Aorta (tissue), 5 donors: Measurements from ENCODE around the gene MAP1S. TPM values are rescaled to one million over a fixed set of nuclear protein-coding genes. Genes with fewer than 3 reads are reported as not detected.
A peak's percentile ranks its signal among the peaks of the same experiment; 100 is the strongest.

Source experiments
- ATAC-seq: fragments of 200-7000 bp; cut with Tn5 transposase; one replicate; pipeline ENCODE4 v1.9.1; 2022; ENCODE audit warnings: moderate library complexity; ENCODE audit not compliant: low FRiP score
- DNase-seq, 2 donors: peaks; one replicate each; pipeline ENCODE4 v3.0.0-alpha.2; 2020
- H3K27ac ChIP-seq, 2 donors: one replicate each; pipeline ENCODE4 v1.5.1; 2013; ENCODE audit warnings: low read length in 2 of 2, mild to moderate bottlenecking in 2 of 2, moderate library complexity in 2 of 2, control low read depth in 1 of 2, inconsistent platforms in 1 of 2, low read depth in 1 of 2
- H3K27me3 ChIP-seq, 2 donors: one replicate each; pipeline ENCODE4 v1.6.1; 2013; ENCODE audit warnings: control low read depth in 1 of 2, low read length in 1 of 2, mild to moderate bottlenecking in 1 of 2, moderate library complexity in 1 of 2; ENCODE audit not compliant: insufficient read depth in 2 of 2, control insufficient read depth in 1 of 2
- H3K36me3 ChIP-seq, 2 donors: one replicate each; pipeline ENCODE4 v1.6.1; 2013; ENCODE audit warnings: control low read depth in 1 of 2, low read length in 1 of 2, mild to moderate bottlenecking in 1 of 2; ENCODE audit not compliant: insufficient read depth in 2 of 2, control insufficient read depth in 1 of 2
- H3K4me1 ChIP-seq, 2 donors: one replicate each; pipeline ENCODE4 v1.6.1; 2013; ENCODE audit warnings: low read length in 2 of 2, control low read depth in 1 of 2, mild to moderate bottlenecking in 1 of 2, moderate library complexity in 1 of 2; ENCODE audit not compliant: insufficient read depth in 2 of 2, control insufficient read depth in 1 of 2
- H3K4me3 ChIP-seq, 2 donors: one replicate each; pipeline ENCODE4 v1.5.1; 2013; ENCODE audit warnings: low read length in 2 of 2, control low read depth in 1 of 2, mild to moderate bottlenecking in 1 of 2
- H3K9me3 ChIP-seq: one replicate; pipeline ENCODE4 v1.6.1; 2013; ENCODE audit warnings: mild to moderate bottlenecking, low read length; ENCODE audit not compliant: control insufficient read depth
- WGBS, 2 donors: extraction: QIAGEN DNeasy Blood & Tissue Kit; methylation state at CpG; one replicate each; pipeline ENCODE4 v1.1.7; 2013; 5-methylcytosine and 5-hydroxymethylcytosine counted together
- intact Hi-C, 2 donors: fragments of 100-400 bp; cut with DNase I; formaldehyde crosslinking; loops; one replicate each; pipeline versions ENCODE4 v1.14.2 to v1.15.0; 2022
- polyA plus RNA-seq, 2 donors: library from polyadenylated mRNA; stranded (reverse); fragments of 200-250 nt; gene quantifications; one replicate each; pipeline ENCODE4 v1.2.3, GENCODE V29; 2013
- total RNA-seq, 2 donors: library from RNA; stranded (reverse); fragmentation: NEBNext Ultra II Directional; extraction: Animal tissue kit (Norgen Biotek cat#: 25700); gene quantifications; one replicate each; pipeline ENCODE4 v1.2.1, GENCODE V29; 2021
- donor health status: healthy with polysubstance abuse.
- donor health status: Bipolar disorder and iron deficiency.
- donor health status: DM: no; HTN: no; CAD: no.
- donor health status: DM: no; HTN: no; CAD: no.
- donor health status: DM: yes; HTN: yes; CAD: no.

MAP1S gene
- total and polyA plus RNA-seq, 4 donors, result 9.9 to 60.1 (median 36.3) TPM

GRCh38 chr19:17752865-17753639 lies 33.8 kb downstream of the MAP1S start:
- no peaks in the 10 kb centered on the region for H3K9me3 ChIP-seq
- no peaks in the 10 kb centered on the region for H3K27me3 ChIP-seq
- H3K36me3 ChIP-seq, result no peaks in the 10 kb centered on the region
- DNase-seq, result no peak
- intact Hi-C loops, result no loop called here
- 85 to 91% methylated on average over 7 of the region's 7 CpGs for WGBS, 2 donors
- no peak overlapping the region for H3K4me3 ChIP-seq
- no peak overlapping the region for H3K27ac ChIP-seq
- ATAC-seq, result no peak
- no peaks in the 10 kb centered on the region for H3K4me1 ChIP-seq

DNA sequence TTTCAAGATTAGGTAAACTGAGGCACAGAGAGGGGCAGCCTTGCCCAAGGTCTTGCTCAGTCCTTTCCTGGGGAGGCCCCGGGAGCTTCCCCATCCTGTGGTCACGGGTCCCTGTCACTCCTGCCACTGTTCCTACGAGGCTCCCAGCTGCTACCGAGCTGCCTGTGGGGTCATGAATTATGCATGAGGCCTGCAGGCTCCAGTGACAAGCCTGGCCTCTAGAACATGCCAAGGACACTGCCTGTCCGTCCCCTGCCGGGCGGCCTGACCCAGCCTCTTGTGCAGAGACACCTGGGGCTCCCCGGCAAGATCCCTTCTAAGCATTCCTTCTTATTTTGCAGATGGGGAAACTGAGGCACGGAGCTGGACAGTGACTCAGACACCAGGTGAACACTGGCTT lies 34.7 kb downstream of the MAP1S start:
- DNase-seq (no peak), ATAC-seq (no peak)
- Histone ChIP-seq H3K27ac (no peak overlapping the region), H3K4me1 (no peaks in the 10 kb centered on the region), H3K9me3 (no peaks in the 10 kb centered on the region), H3K4me3 (no peak overlapping the region), H3K27me3 (no peaks in the 10 kb centered on the region), H3K36me3 (no peaks in the 10 kb centered on the region)
- intact Hi-C loops, result no loop called here
- WGBS, 2 donors, result 69 to 70% methylated on average over 9 of the region's 9 CpGs

GRCh38 chr19:17754634-17755442 lies 35.6 kb downstream of the MAP1S start:
- Histone ChIP-seq H3K36me3 (no peaks in the 10 kb centered on the region), H3K27ac (no peak overlapping the region), H3K4me1 (no peaks in the 10 kb centered on the region), H3K9me3 (no peaks in the 10 kb centered on the region), H3K4me3 (no peak overlapping the region), H3K27me3 (no peaks in the 10 kb centered on the region)
- intact Hi-C loops, result no loop called here
- 79 to 83% methylated on average over 5 of the region's 5 CpGs for WGBS, 2 donors
- ATAC-seq (no peak), DNase-seq (no peak)

DNA sequence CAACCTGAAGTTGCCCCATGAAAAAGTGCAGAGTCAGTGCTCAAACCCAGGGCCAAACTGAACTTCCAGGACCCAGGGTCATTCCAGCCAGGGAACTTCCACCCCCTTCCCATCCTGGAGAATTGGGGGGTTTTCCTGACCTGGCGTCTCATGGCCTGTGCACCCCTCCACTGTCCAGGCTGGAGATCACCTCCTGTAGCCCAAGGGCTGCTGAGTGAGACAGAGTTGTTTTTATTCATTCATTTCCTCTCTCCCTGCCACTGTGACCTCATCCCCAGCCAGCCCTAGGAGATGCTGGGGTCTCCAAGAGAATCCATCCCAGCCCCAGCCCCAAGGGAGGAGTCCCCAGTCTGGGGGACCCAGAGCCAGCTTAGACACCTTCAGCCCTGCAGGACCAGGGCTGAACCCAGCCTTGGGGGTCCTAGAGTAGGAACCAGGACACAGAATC lies 36.2 kb downstream of the MAP1S start:
- ATAC-seq, result no peak
- intact Hi-C loops, result no loop called here
- 36 to 71% methylated on average over 1 of the region's 1 CpG for WGBS, 2 donors

GRCh38 chr19:17755977-17756670 lies 36.8 kb downstream of the MAP1S start:
- Histone ChIP-seq H3K27me3 (no peaks in the 10 kb centered on the region), H3K27ac (no peak overlapping the region), H3K4me1 (no peaks in the 10 kb centered on the region), H3K4me3 (no peak overlapping the region), H3K36me3 (no peaks in the 10 kb centered on the region), H3K9me3 (no peaks in the 10 kb centered on the region)
- no peak for ATAC-seq
- 62 to 63% methylated on average over 12 of the region's 12 CpGs for WGBS, 2 donors
- intact Hi-C loops, result no loop called here
- DNase-seq, result no peak

More for the DNA sequence above, 36.2 kb downstream of the MAP1S start:
- Histone ChIP-seq H3K4me3 (no peak overlapping the region), H3K36me3 (no peaks in the 10 kb centered on the region), H3K4me1 (no peaks in the 10 kb centered on the region), H3K27me3 (no peaks in the 10 kb centered on the region), H3K9me3 (no peaks in the 10 kb centered on the region), H3K27ac (no peak overlapping the region)
- no peak for DNase-seq

DNA sequence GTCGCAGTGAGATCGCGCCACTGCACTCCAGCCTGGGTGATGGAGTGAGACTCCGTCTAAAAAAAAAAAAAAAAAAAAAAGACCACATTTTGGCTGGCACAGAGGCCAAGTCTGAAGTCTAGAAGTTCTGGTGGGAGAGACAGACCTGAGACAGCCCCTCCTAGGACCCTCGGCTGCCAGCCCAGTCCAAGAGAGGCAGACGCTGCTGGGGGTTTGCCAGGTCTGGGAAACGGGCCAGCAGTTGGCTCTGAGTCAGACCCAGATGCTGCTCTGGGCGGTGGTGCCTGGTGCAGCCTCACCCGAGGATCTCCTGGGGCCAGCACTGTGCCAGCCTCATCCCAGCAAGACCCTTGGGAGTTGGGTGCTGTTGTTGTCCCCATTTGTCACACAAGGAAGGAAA lies 37.8 kb downstream of the MAP1S start:
- intact Hi-C loops, result no loop called here
- Histone ChIP-seq H3K4me1 (no peaks in the 10 kb centered on the region), H3K9me3 (no peaks in the 10 kb centered on the region), H3K27ac (no peak overlapping the region), H3K4me3 (no peak overlapping the region), H3K27me3 (no peaks in the 10 kb centered on the region), H3K36me3 (no peaks in the 10 kb centered on the region)
- DNase-seq (peak; percentile 64 to 88), ATAC-seq (no peak)
- 1 to 5% methylated on average over 9 of the region's 9 CpGs for WGBS, 2 donors

GRCh38 chr19:17758515-17758914 lies 39.2 kb downstream of the MAP1S start:
- ATAC-seq (no peak), DNase-seq (no peak)
- WGBS, 2 donors, result 50 to 57% methylated on average over 5 of the region's 5 CpGs
- H3K36me3 ChIP-seq, result no peaks in the 10 kb centered on the region
- no peak overlapping the region for H3K4me3 ChIP-seq
- intact Hi-C loops, result no loop called here
- H3K27me3 ChIP-seq, result no peaks in the 10 kb centered on the region
- H3K4me1 ChIP-seq, result no peaks in the 10 kb centered on the region
- no peaks in the 10 kb centered on the region for H3K9me3 ChIP-seq
- no peak overlapping the region for H3K27ac ChIP-seq

GRCh38 chr19:17761148-17761547 lies 41.9 kb downstream of the MAP1S start:
- H3K27me3 ChIP-seq, result no peaks in the 10 kb centered on the region
- intact Hi-C loops, result loop anchor here in 1 of 2 donors (5.0 kb wide), 1 partner anchor 194 kb away; no protein-coding TSS in a partner anchor
- no peaks in the 10 kb centered on the region for H3K9me3 ChIP-seq
- DNase-seq (no peak), ATAC-seq (no peak)
- 77 to 86% methylated on average over 4 of the region's 4 CpGs for WGBS, 2 donors
- H3K36me3 ChIP-seq, result no peaks in the 10 kb centered on the region
- no peaks in the 10 kb centered on the region for H3K4me1 ChIP-seq
- H3K27ac ChIP-seq, result no peak overlapping the region
- H3K4me3 ChIP-seq, result no peak overlapping the region
